HG02970 (cell line): Measurements from ENCODE around the gene EPHX1.
A peak's percentile ranks its signal among the peaks of the same experiment; 100 is the strongest.
"Not testable (repeated sequence)": the region's sequence is repeated elsewhere in the genome, so short reads cannot be mapped to it uniquely, and the experiment has no call there.

Source experiments
- ATAC-seq: cut with Tn5 transposase; IDR thresholded peaks from one replicate; pipeline ENCODE4 v1.9.1; 2021; ENCODE audit warnings: mild to moderate bottlenecking, moderate library complexity, moderate number of reproducible peaks; ENCODE audit not compliant: unreplicated experiment, low FRiP score

EPHX1 gene

GRCh38 chr1:225809842-225810578 is at the start of gene EPHX1:
Gene EPHX1, plus strand, starts transcription at chr1:225810124. Its CDS starts 18,606 bp downstream, at chr1:225828730.
- ATAC-seq = peak; percentile 84

- no peak for ATAC-seq
Observed at GRCh38 chr1:225760531-225760930, 49.4 kb upstream of the EPHX1 start.

- ATAC-seq = not testable (repeated sequence)
Observed at GRCh38 chr1:225761395-225761794, 48.5 kb upstream of the EPHX1 start.

- no peak for ATAC-seq
Observed at GRCh38 chr1:225762002-225762441, 47.9 kb upstream of the EPHX1 start.

- no peak for ATAC-seq
Observed at GRCh38 chr1:225762444-225762843, 47.5 kb upstream of the EPHX1 start.

GRCh38 chr1:225763716-225764548 is 46.0 kb upstream of the EPHX1 start:
- ATAC-seq = no peak

GRCh38 chr1:225765982-225766674 is 43.8 kb upstream of the EPHX1 start:
- no peak for ATAC-seq

- ATAC-seq = no peak
Observed at GRCh38 chr1:225766967-225767633, 42.8 kb upstream of the EPHX1 start.

- ATAC-seq = no peak
Observed at GRCh38 chr1:225767634-225768540, 42.0 kb upstream of the EPHX1 start.

- no peak for ATAC-seq
Observed at GRCh38 chr1:225768662-225769426, 41.1 kb upstream of the EPHX1 start.

- ATAC-seq = no peak
Observed at GRCh38 chr1:225769687-225770086, 40.2 kb upstream of the EPHX1 start.

GRCh38 chr1:225770561-225771248 is 39.2 kb upstream of the EPHX1 start:
- no peak for ATAC-seq

- ATAC-seq = no peak
Observed at GRCh38 chr1:225771661-225772322, 38.1 kb upstream of the EPHX1 start.

- no peak for ATAC-seq
Observed at GRCh38 chr1:225772323-225772768, 37.6 kb upstream of the EPHX1 start.

GRCh38 chr1:225772848-225773247 is 37.1 kb upstream of the EPHX1 start:
- ATAC-seq = no peak

GRCh38 chr1:225774281-225775147 is 35.4 kb upstream of the EPHX1 start:
- no peak for ATAC-seq

GRCh38 chr1:225776294-225776693 is 33.6 kb upstream of the EPHX1 start:
- ATAC-seq = no peak
